ENCODE measurements around the gene LOXHD1.

GRCh38 chr18:46506974-46507586, 149.9 kb downstream of the LOXHD1 start:
- TF ChIP-seq CTCF (IDR thresholded peaks at IDR 0.05) (no peak), ZFX (IDR thresholded peaks at IDR 0.05; ENCODE audit: borderline replicate concordance) (no peak)
